Measurements from ENCODE around the gene HAGHL.

The HAGHL gene

GRCh38 chr16:778909-779527, 52.1 kb downstream of the HAGHL start:
- Mint-ChIP-seq H3K9me3 (no peaks in the 10 kb centered on the region), H3K4me3 (no peak overlapping the region), H3K27me3 (no peaks in the 10 kb centered on the region), H3K36me3 (ENCODE audit: low read depth) (no peaks in the 10 kb centered on the region), H3K27ac (no peak overlapping the region), H3K4me1 (ENCODE audit: low read depth) (no peaks in the 10 kb centered on the region)
- no peak for DNase-seq
